ENCODE data around the gene PYCR2. TPM values are rescaled to one million over a fixed set of nuclear protein-coding genes. Genes with fewer than 3 reads are reported as not detected.
"Not testable (repeated sequence)": the region's sequence is repeated elsewhere in the genome, so short reads cannot be mapped to it uniquely, and the experiment has no call there.

Gene PYCR2
- polyA plus RNA-seq, 3 donors: 21.4 to 72.5 (median 26.6) TPM

GRCh38 chr1:225931270-225932136 lies 7.5 kb upstream of the PYCR2 start:
- H3K27ac Mint-ChIP-seq: peak overlapping the region in 2 of 7 donors; percentile 16 to 55
- WGBS (ENCODE audit: insufficient coverage): 100% methylated on average over 2 of the region's 5 CpGs
- H3K4me1 Mint-ChIP-seq: peaks cover 3% of the 10 kb centered on the region
- no peak overlapping the region for H3K27ac ChIP-seq (ENCODE audit: low read depth in 1 of 2, low read length in 2 of 2)
- H3K36me3 ChIP-seq (replicated peaks in 1 of 2; ENCODE audit: control insufficient read depth in 1 of 2, insufficient read depth in 2 of 2, low read length in 2 of 2): no peaks in the 10 kb centered on the region
- H3K4me2 ChIP-seq (replicated peaks; ENCODE audit: extremely low read depth, low read length, poor library complexity, severe bottlenecking): no peak overlapping the region
- no peaks in the 10 kb centered on the region for H3K27me3 ChIP-seq (ENCODE audit: control insufficient read depth in 2 of 2, insufficient read depth in 2 of 2, low read length in 2 of 2)
- H2AFZ ChIP-seq (ENCODE audit: insufficient read depth, low read depth, low read length, poor library complexity, severe bottlenecking): no peak overlapping the region
- H3K4me3 Mint-ChIP-seq: no peak overlapping the region
- H3K79me2 ChIP-seq (ENCODE audit: insufficient read depth, low read length): no peaks in the 10 kb centered on the region
- H3K9me3 ChIP-seq (replicated peaks in 1 of 2; ENCODE audit: control insufficient read depth in 1 of 2, insufficient read depth in 1 of 2, low read length in 2 of 2): no peaks in the 10 kb centered on the region
- no peaks in the 10 kb centered on the region for H3K4me1 ChIP-seq (ENCODE audit: control insufficient read depth in 1 of 2, insufficient read depth in 2 of 2, low read length in 2 of 2)
- H3K4me3 ChIP-seq (replicated peaks in 1 of 3; ENCODE audit: low read depth in 2 of 3, low read length in 3 of 3): no peak overlapping the region
- H3K36me3 Mint-ChIP-seq: no peaks in the 10 kb centered on the region
- DNase-seq: no peak
- no peaks in the 10 kb centered on the region for H4K20me1 ChIP-seq (ENCODE audit: insufficient read depth, low read length)
- intact Hi-C loops (cut with micrococcal nuclease): no loop called here
- H3K9ac ChIP-seq (ENCODE audit: insufficient read depth, low read length, poor library complexity, severe bottlenecking): no peak overlapping the region
- peaks cover 0 to 5% (median 2%) of the 10 kb centered on the region in 3 donors for H3K27me3 Mint-ChIP-seq (ENCODE audit: low read depth in 3 of 3)
- TF ChIP-seq CTCF (IDR thresholded peaks at IDR 0.05): no peak
- H3K9me3 Mint-ChIP-seq: no peaks in the 10 kb centered on the region

GRCh38 chr1:225930566-225930965 lies 6.5 kb upstream of the PYCR2 start:
- H3K9ac ChIP-seq (ENCODE audit: insufficient read depth, low read length, poor library complexity, severe bottlenecking): no peak overlapping the region
- TF ChIP-seq CTCF (IDR thresholded peaks at IDR 0.05): no peak
- no CpG with 5 or more reads among the region's 2 CpGs for WGBS (ENCODE audit: insufficient coverage)
- H3K36me3 ChIP-seq (replicated peaks in 1 of 2; ENCODE audit: control insufficient read depth in 1 of 2, insufficient read depth in 2 of 2, low read length in 2 of 2): no peaks in the 10 kb centered on the region
- no peak for DNase-seq
- Mint-ChIP-seq H3K9me3 (no peaks in the 10 kb centered on the region), H3K27me3 (ENCODE audit: low read depth in 3 of 3) (peaks cover 0 to 5% (median 2%) of the 10 kb centered on the region in 3 donors), H3K27ac (no peak overlapping the region), H3K36me3 (no peaks in the 10 kb centered on the region), H3K4me3 (no peak overlapping the region), H3K4me1 (peaks cover 4% of the 10 kb centered on the region)
- intact Hi-C loops (cut with micrococcal nuclease): no loop called here
- H2AFZ ChIP-seq (ENCODE audit: insufficient read depth, low read depth, low read length, poor library complexity, severe bottlenecking): no peak overlapping the region
- no peak overlapping the region for H3K4me2 ChIP-seq (replicated peaks; ENCODE audit: extremely low read depth, low read length, poor library complexity, severe bottlenecking)
- H4K20me1 ChIP-seq (ENCODE audit: insufficient read depth, low read length): no peaks in the 10 kb centered on the region
- H3K27ac ChIP-seq (ENCODE audit: low read depth in 1 of 2, low read length in 2 of 2): no peak overlapping the region
- H3K4me1 ChIP-seq (ENCODE audit: control insufficient read depth in 1 of 2, insufficient read depth in 2 of 2, low read length in 2 of 2): no peaks in the 10 kb centered on the region
- H3K4me3 ChIP-seq (replicated peaks in 1 of 3; ENCODE audit: low read depth in 2 of 3, low read length in 3 of 3): no peak overlapping the region
- no peaks in the 10 kb centered on the region for H3K27me3 ChIP-seq (ENCODE audit: control insufficient read depth in 2 of 2, insufficient read depth in 2 of 2, low read length in 2 of 2)
- H3K79me2 ChIP-seq (ENCODE audit: insufficient read depth, low read length): no peaks in the 10 kb centered on the region
- no peaks in the 10 kb centered on the region for H3K9me3 ChIP-seq (replicated peaks in 1 of 2; ENCODE audit: control insufficient read depth in 1 of 2, insufficient read depth in 1 of 2, low read length in 2 of 2)

- H4K20me1 ChIP-seq (ENCODE audit: insufficient read depth, low read length); H3K4me3 ChIP-seq (replicated peaks in 1 of 3; ENCODE audit: low read depth in 2 of 3, low read length in 3 of 3); H3K9me3 ChIP-seq (replicated peaks in 1 of 2; ENCODE audit: control insufficient read depth in 1 of 2, insufficient read depth in 1 of 2, low read length in 2 of 2); H3K4me1 ChIP-seq (ENCODE audit: control insufficient read depth in 1 of 2, insufficient read depth in 2 of 2, low read length in 2 of 2); H3K36me3 Mint-ChIP-seq; H3K4me2 ChIP-seq (replicated peaks; ENCODE audit: extremely low read depth, low read length, poor library complexity, severe bottlenecking); H3K4me1 Mint-ChIP-seq; intact Hi-C loops (cut with micrococcal nuclease); H3K79me2 ChIP-seq (ENCODE audit: insufficient read depth, low read length); H3K27ac ChIP-seq (ENCODE audit: low read depth in 1 of 2, low read length in 2 of 2); H3K36me3 ChIP-seq (replicated peaks in 1 of 2; ENCODE audit: control insufficient read depth in 1 of 2, insufficient read depth in 2 of 2, low read length in 2 of 2); H3K4me3 Mint-ChIP-seq; H3K27ac Mint-ChIP-seq; H3K27me3 Mint-ChIP-seq (ENCODE audit: low read depth in 3 of 3); H3K9ac ChIP-seq (ENCODE audit: insufficient read depth, low read length, poor library complexity, severe bottlenecking); H2AFZ ChIP-seq (ENCODE audit: insufficient read depth, low read depth, low read length, poor library complexity, severe bottlenecking); H3K9me3 Mint-ChIP-seq; DNase-seq; H3K27me3 ChIP-seq (ENCODE audit: control insufficient read depth in 2 of 2, insufficient read depth in 2 of 2, low read length in 2 of 2): not testable (repeated sequence)
- no CpG with 5 or more reads among the region's 3 CpGs for WGBS (ENCODE audit: insufficient coverage)
Observed at GRCh38 chr1:225929462-225929861, 5.4 kb upstream of the PYCR2 start.
